Fibroblast of skin of right biceps (primary cell): Measurements from ENCODE around the gene NFATC3.

Experiments used
- DNase-seq: peaks from one replicate; pipeline ENCODE4 v3.0.0-alpha.2; 2013

Gene NFATC3

GRCh38 chr16:68190736-68191510 is 105.8 kb downstream of the NFATC3 start:
- peak; percentile 7 for DNase-seq

- no peak for DNase-seq
Observed at GRCh38 chr16:68194251-68194650, 109.1 kb downstream of the NFATC3 start.

- peak; percentile 30 for DNase-seq
Observed at GRCh38 chr16:68197250-68197649, 112.1 kb downstream of the NFATC3 start.

- peak; percentile 56 for DNase-seq
Observed at GRCh38 chr16:68200088-68200783, 115.1 kb downstream of the NFATC3 start.

GRCh38 chr16:68202091-68202519 is 116.9 kb downstream of the NFATC3 start:
- DNase-seq = no peak

GRCh38 chr16:68206245-68206644 is 121.1 kb downstream of the NFATC3 start:
- DNase-seq = no peak

GRCh38 chr16:68214726-68215125 is 129.6 kb downstream of the NFATC3 start:
- no peak for DNase-seq

- DNase-seq = no peak
Observed at GRCh38 chr16:68215302-68215701, 130.1 kb downstream of the NFATC3 start.

- no peak for DNase-seq
Observed at GRCh38 chr16:68216240-68216639, 131.1 kb downstream of the NFATC3 start.

- no peak for DNase-seq
Observed at GRCh38 chr16:68217506-68217905, 132.3 kb downstream of the NFATC3 start.

GRCh38 chr16:68219725-68220351 is 134.7 kb downstream of the NFATC3 start:
- DNase-seq = no peak

GRCh38 chr16:68223072-68223471 is 137.9 kb downstream of the NFATC3 start:
- DNase-seq = no peak

- DNase-seq = no peak
Observed at GRCh38 chr16:68226116-68226515, 140.9 kb downstream of the NFATC3 start.

- DNase-seq = no peak
Observed at GRCh38 chr16:68227183-68227793, 142.1 kb downstream of the NFATC3 start.

GRCh38 chr16:68227850-68228553 is 142.8 kb downstream of the NFATC3 start:
- DNase-seq = no peak

- no peak for DNase-seq
Observed at GRCh38 chr16:68228652-68229051, 143.5 kb downstream of the NFATC3 start.

- DNase-seq = peak; percentile 60
Observed at GRCh38 chr16:68229431-68230175, 144.4 kb downstream of the NFATC3 start.

GRCh38 chr16:68230176-68230571 is 145.0 kb downstream of the NFATC3 start:
- no peak for DNase-seq

GRCh38 chr16:68230956-68231355 is 145.8 kb downstream of the NFATC3 start:
- DNase-seq = no peak

GRCh38 chr16:68231384-68232136 is 146.4 kb downstream of the NFATC3 start:
- DNase-seq = no peak

GRCh38 chr16:68232335-68232734 is 147.2 kb downstream of the NFATC3 start:
- no peak for DNase-seq
